RWPE1 (cell line): ENCODE results near the gene DOP1A.
"Not testable (repeated sequence)": the region's sequence is repeated elsewhere in the genome, so short reads cannot be mapped to it uniquely, and the experiment has no call there.

Experiments
- CTCF ChIA-PET: fragments of 350-600 bp; sonication (Branson Sonifier 250); formaldehyde crosslinking; extraction: SDS; loops from one replicate; lab custom pipeline; 2021; lab: Yijun Ruan, JAX
- POLR2A ChIA-PET: fragments of 400-600 bp; formaldehyde crosslinking; extraction: SDS; loops from one replicate; lab custom pipeline; 2020; ENCODE audit warnings: antibody characterized with exemption; ENCODE audit not compliant: low non-redundant PET; lab: Yijun Ruan, JAX
- DNase-seq: peaks from one replicate; pipeline ENCODE4 v3.0.0; 2012; ENCODE audit warnings: low spot score
- H3K27ac ChIP-seq: fragments of 450-650 bp; 2 replicates; pipeline ENCODE4 v1.5.1; 2017
- TF ChIP-seq, protein P1 (sequence below): fragments of 450-650 bp; conservative IDR thresholded peaks from 2 replicates; pipeline ENCODE4 v1.5.1; 2017; ENCODE audit warnings: low read depth, mild to moderate bottlenecking

The DOP1A gene

DNA sequence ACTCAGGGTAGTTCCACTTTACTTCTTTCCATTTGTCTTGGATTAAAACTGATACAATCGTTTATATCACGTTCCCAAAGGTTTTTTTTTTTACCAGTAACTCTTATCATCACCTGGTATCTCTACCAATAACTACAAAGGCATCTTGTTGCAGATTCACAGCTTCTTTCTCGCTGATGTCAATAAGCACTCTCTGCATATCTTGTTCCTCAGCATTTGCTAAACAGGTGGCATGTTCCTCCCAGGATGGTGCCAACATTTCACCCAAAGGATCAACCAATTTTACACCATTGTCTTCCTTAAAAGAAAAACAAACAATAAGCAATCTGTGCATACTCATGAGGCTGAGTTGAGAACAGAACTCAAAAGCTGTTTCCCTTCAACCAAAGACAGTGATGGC lies 121.0 kb downstream of the DOP1A start:
- no peak for DNase-seq
- H3K27ac ChIP-seq = no peak overlapping the region
- ChIA-PET POLR2A (no interaction called here), CTCF (no interaction called here)
- TF ChIP-seq, protein P1, sequence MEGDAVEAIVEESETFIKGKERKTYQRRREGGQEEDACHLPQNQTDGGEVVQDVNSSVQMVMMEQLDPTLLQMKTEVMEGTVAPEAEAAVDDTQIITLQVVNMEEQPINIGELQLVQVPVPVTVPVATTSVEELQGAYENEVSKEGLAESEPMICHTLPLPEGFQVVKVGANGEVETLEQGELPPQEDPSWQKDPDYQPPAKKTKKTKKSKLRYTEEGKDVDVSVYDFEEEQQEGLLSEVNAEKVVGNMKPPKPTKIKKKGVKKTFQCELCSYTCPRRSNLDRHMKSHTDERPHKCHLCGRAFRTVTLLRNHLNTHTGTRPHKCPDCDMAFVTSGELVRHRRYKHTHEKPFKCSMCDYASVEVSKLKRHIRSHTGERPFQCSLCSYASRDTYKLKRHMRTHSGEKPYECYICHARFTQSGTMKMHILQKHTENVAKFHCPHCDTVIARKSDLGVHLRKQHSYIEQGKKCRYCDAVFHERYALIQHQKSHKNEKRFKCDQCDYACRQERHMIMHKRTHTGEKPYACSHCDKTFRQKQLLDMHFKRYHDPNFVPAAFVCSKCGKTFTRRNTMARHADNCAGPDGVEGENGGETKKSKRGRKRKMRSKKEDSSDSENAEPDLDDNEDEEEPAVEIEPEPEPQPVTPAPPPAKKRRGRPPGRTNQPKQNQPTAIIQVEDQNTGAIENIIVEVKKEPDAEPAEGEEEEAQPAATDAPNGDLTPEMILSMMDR = no peak

DNA sequence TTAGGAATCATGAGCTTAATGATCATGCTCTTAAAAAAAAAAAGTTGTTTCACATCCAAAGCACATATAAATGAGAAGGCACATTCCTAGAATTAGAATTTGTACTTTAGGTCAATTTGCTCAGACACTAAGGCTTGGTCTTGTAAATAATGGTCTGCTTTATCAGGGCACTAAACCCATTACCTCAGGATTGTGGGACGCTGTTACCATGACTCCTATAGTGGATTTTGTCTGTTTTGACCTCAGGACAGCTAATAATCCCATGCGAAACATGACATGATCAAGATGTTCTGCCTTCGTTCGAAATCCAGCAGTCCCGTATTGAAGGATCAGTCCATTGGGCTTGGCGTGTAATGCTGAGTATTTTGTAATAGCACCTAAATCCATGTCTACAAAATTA lies 123.2 kb downstream of the DOP1A start:
- ChIA-PET CTCF (no interaction called here), POLR2A (no interaction called here)
- TF ChIP-seq, protein P1 = no peak
- H3K27ac ChIP-seq = no peak overlapping the region
- DNase-seq = no peak

DNA sequence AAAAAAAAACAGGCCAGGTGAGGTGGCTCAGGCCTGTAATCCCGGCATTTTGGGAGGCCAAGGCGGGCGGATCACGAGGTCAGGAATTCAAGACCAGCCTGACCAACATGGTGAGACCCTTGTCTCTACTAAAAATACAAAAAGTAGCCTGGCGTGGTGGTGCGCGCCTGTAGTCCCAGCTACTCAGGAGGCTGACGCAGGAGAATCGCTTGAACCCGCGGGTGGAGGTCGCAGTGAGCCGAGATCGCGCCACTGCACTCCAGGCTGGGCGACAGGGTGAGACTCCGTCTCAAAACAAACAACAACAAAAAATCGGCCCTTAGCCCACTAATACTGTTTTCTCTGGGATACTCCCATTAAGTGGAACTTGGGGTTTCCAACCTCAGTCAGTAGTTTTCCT lies 124.5 kb downstream of the DOP1A start:
- H3K27ac ChIP-seq, DNase-seq: not testable (repeated sequence)
- ChIA-PET POLR2A (interaction anchor here (1.4 kb wide), 1 partner anchor 124 kb away, joined by 4 read pairs; the partner anchor contains the start of gene DOP1A), CTCF (interaction anchor here (0.6 to 0.7 kb wide), 2 partner anchors 135 to 772 kb away, joined by 4 read pairs; no protein-coding TSS in a partner anchor)

DNA sequence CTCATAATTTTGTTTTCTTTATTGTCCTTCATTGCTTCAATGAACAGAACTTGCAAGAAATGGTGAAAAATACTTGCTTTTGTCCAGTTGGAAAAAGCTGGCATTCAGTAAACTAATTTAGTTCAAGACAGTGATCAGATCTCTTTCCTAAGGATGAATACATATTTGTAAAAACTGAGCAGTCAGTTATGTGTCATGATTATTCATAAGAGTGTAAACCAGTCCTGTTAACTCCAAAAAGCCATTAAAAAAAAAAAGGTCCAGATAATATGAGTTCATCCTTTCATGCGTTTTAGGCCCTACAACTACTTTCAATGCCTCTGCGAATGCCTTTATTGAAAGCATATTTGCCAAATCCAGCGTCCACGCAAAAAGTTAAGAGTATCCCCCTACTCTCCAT lies 125.0 kb downstream of the DOP1A start:
- peak overlapping the region; percentile 66 for H3K27ac ChIP-seq
- ChIA-PET POLR2A (interaction anchor here (1.4 kb wide), 1 partner anchor 125 kb away, joined by 4 read pairs; the partner anchor contains the start of gene DOP1A), CTCF (interaction anchor here (0.7 kb wide), 1 partner anchor 135 kb away, joined by 4 read pairs; no protein-coding TSS in a partner anchor)
- peak; percentile 36 for DNase-seq
- TF ChIP-seq, protein P1 = no peak

DNA sequence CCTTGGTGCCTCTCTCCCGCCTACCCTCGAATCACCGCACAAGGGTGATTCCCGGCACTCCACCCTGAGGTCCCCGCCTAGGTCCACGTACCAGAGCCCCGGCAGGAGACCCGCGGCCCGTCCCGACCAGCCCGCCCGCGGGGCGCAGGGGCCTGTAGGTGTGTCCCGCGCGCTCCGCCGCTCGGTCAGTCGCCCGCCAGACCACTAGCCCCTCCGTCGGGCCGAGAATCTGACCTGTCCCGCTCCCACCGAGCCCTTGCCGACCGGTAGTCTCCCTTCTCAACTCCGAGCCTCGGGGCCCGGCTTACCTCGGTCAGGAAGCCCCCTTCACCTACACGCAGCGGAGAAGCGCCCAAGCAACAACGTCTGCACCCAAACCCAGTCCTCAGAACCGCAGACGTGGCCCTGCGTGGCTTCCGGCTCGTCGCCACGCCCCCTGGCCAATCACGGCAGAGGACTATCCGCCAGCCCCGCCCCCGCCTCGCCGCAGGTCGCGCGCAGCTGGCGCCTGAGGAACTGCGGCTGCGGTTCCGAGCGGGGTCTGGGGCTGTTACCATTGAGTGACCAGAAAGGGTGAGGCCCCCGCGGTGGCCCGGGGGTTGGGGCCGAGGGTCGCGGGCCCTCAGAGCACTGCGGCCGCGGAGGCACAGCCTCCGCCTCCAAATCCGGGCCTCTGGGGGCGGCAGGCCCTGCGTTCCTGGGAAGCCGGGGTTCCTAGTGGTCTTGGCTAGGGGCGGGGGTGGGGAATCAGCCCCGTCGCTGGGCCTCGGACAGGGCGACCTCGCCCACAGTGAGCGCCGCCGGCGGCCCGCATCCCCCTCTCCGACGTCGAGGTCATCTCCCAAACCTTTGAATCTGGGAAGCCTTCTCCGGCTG lies 125.6 kb downstream of the DOP1A start, which contains the start of the genes PGM3 and RWDD2A:
PGM3 (minus strand) TSS at position 395 of the 876 bp plus-strand sequence. CDS start 2,253 bp downstream, outside the sequence.
RWDD2A (plus strand) TSS at position 487 of the 876 bp plus-strand sequence. CDS start 1,095 bp downstream, outside the sequence.
- H3K27ac ChIP-seq = peak within 1 kb of the TSS; percentile 66
- ChIA-PET CTCF (interaction anchor here (0.6 to 1.2 kb wide), 2 partner anchors 85 to 125 kb away, joined by 3 to 4 read pairs; partner anchors contain the start of gene DOP1A), POLR2A (no interaction called here)
- TF ChIP-seq, protein P1 = no peak
- DNase-seq = peak; percentile 93

DNA sequence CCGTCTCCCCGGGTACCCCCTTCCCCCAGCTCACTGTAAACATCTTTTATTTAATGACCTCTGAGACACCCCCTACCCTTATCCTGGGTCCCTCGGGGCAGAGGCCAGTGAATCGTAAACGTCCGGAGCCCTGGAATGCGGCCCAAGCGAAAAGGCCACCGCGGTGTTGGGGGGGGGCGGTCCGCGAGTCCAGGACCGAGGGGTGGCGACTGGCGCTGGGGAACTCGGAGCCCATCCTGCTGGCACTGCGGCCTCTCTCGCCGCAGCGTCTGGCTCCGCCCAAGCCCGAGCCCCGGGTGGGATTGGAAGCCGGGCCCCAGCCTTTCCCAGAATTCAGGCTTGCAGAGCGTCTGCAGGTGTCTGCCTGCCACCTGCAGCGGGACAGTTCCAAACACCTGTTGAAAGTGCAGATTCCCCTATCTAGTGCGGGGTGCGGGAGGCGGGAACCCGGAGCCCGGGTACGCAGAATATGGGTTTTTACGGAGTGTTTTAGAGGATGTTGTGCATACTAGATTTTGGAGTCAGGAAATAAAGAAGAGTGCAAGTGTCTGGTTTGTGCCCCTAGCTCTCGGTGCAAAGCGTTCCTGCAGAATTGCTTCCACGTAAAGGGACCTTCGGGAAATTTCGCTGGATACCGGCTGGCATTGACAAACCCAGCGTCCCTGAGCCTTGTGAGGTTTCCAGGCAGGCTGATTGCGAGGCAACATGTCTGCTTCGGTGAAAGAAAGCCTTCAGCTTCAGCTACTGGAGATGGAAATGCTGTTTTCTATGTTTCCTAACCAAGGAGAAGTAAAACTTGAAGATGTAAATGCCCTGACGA lies 126.5 kb downstream of the DOP1A start:
- DNase-seq = peak; percentile 36
- H3K27ac ChIP-seq = peak overlapping the region; percentile 66; the same call in 1 of the 2 replicates
- ChIA-PET CTCF (interaction anchor here (0.6 to 1.2 kb wide), 2 partner anchors 86 to 126 kb away, joined by 3 to 4 read pairs; partner anchors contain the start of gene DOP1A), POLR2A (no interaction called here)
- TF ChIP-seq, protein P1 = no peak
